ENCODE results near the gene BTBD16. TPM values are rescaled to one million over a fixed set of nuclear protein-coding genes. Genes with fewer than 3 reads are reported as not detected.

Gene BTBD16
- total and polyA plus RNA-seq, 2 donors (not counting 3 experiments of a cell fraction or from before 2014, with no cell fraction given), result 0.04 TPM; not detected in 1

- no peak overlapping the region for H3K4me2 ChIP-seq (ENCODE audit: insufficient read depth, low read length)
- FAIRE-seq (no peak), DNase-seq (ENCODE audit: low read depth, low spot score) (no peak)
- no peaks in the 10 kb centered on the region for H3K36me3 ChIP-seq (ENCODE audit: control insufficient read depth in 2 of 2, extremely low read depth in 1 of 2, insufficient read depth in 2 of 2, low read length in 2 of 2)
- H3K9me1 ChIP-seq (replicated peaks; ENCODE audit: control insufficient read depth, extremely low read depth, insufficient read depth, low read length), result no peaks in the 10 kb centered on the region
- H3K4me3 ChIP-seq (replicated peaks in 1 of 3; ENCODE audit: insufficient read depth in 1 of 3, low read depth in 1 of 3, low read length in 3 of 3), result no peak overlapping the region
- H3K9ac ChIP-seq (replicated peaks; ENCODE audit: extremely low read depth, insufficient read depth, low read length), result no peak overlapping the region
- peak overlapping the region; percentile 13 for H3K27ac ChIP-seq (ENCODE audit: insufficient read depth, low read depth, low read length)
- ChIA-PET POLR2A (no interaction called here), CTCF (interaction anchor here (0.9 to 2.6 kb wide), 12 partner anchors 10 to 264 kb away, joined by 3 to 17 read pairs (median 3); partner anchors contain the start of gene BTBD16)
- H3K9me3 ChIP-seq (replicated peaks; ENCODE audit: control insufficient read depth, insufficient read depth, low read length), result no peaks in the 10 kb centered on the region
- H3K4me1 ChIP-seq (ENCODE audit: control insufficient read depth, extremely low read depth, insufficient read depth, low read length), result peaks cover 2% of the 10 kb centered on the region
- BruUV-seq (replicated peaks), result no TSS peak
- H3K27me3 ChIP-seq (ENCODE audit: control insufficient read depth in 2 of 2, insufficient read depth in 2 of 2, low read length in 2 of 2), result no peaks in the 10 kb centered on the region
- no peaks in the 10 kb centered on the region for H4K20me1 ChIP-seq (replicated peaks; ENCODE audit: control insufficient read depth, extremely low read depth, insufficient read depth, low read length)
- H3K79me2 ChIP-seq (ENCODE audit: control insufficient read depth, insufficient read depth, low read length), result no peaks in the 10 kb centered on the region
- H2AFZ ChIP-seq (ENCODE audit: low read depth, low read length), result no peak overlapping the region
- dilution Hi-C loops (cut with MboI; ENCODE audit: extremely low pct_ligation_motif_present, low sequenced_read_pairs), result no loop called here
- intact Hi-C loops (cut with micrococcal nuclease), result no loop called here
- TF ChIP-seq FOS (IDR thresholded peaks at IDR 0.05; ENCODE audit: borderline replicate concordance, insufficient read depth, low read length) (no peak), CTCF (IDR thresholded peaks at IDR 0.05; ENCODE audit: extremely low read depth in 1 of 2, insufficient read depth in 1 of 2, low read depth in 1 of 2, low read length in 2 of 2) (no peak), MAX (IDR thresholded peaks at IDR 0.05; ENCODE audit: insufficient read depth, insufficient read length) (no peak), EZH2 (IDR thresholded peaks at IDR 0.05; ENCODE audit: borderline replicate concordance, low read depth, low read length, severe bottlenecking) (no peak), MYC (IDR thresholded peaks at IDR 0.05; ENCODE audit: low read depth, low read length) (no peak), POLR2A (IDR thresholded peaks at IDR 0.05; ENCODE audit: low read depth, low read length) (no peak), JUN (IDR thresholded peaks at IDR 0.05; ENCODE audit: borderline replicate concordance, insufficient read depth, insufficient read length, low read depth) (no peak), POLR2AphosphoS5 (IDR thresholded peaks at IDR 0.05; ENCODE audit: insufficient read depth, low read depth, low read length) (no peak), GATA2 (IDR thresholded peaks at IDR 0.05; ENCODE audit: insufficient read depth, insufficient read length, low read depth, low read length) (no peak)
These were observed 30.7 kb downstream of the BTBD16 start for GRCh38 chr10:122301811-122302115.
